ENCODE data around the gene WDR12. TPM values are rescaled to one million over a fixed set of nuclear protein-coding genes. Genes with fewer than 3 reads are reported as not detected.

Gene WDR12
- polyA plus RNA-seq (2011; rRNA removed) (74.3 and 120 TPM in 2 replicates), polyA plus RNA-seq (2017; fragmentation: RNase III; extraction: RNeasy Plus Mini Kit Qiagen cat#74134 plus additional on column Dnase treatment) (47.8 to 57.3 TPM (median 53.6 TPM) in 3 replicates), polyA minus RNA-seq (2011; rRNA and poly(A)+ RNA removed) (14.3 and 14.6 TPM in 2 replicates)
- 15.0 and 15.6 TPM in 2 replicates for polyA plus RNA-seq (2012; cell fraction: cytosol; rRNA removed)
- polyA plus RNA-seq (2012; cell fraction: nucleus; rRNA removed): 7.6 and 10.2 TPM in 2 replicates

GRCh38 chr2:202911512-202912341 is at the start of gene WDR12, which contains the start of gene CARF:
TSS of gene WDR12 (minus strand) at chr2:202911673. CDS start at chr2:202911476, 197 bp downstream.
TSS of gene CARF (plus strand) at chr2:202912275. CDS start at chr2:202941903, 29,628 bp downstream.
- TF ChIP-seq HOXB13 (CRISPR knock-in tag; IDR thresholded peaks at IDR 0.05; ENCODE audit: low read depth) (no peak), CHD2 (IDR thresholded peaks at IDR 0.05; ENCODE audit: low read length, partially characterized antibody) (peak; percentile 31), POLR2A (IDR thresholded peaks at IDR 0.05; ENCODE audit: low read length) (peak; percentile 43), HOXA7 (CRISPR knock-in tag; IDR thresholded peaks at IDR 0.05) (0 out of 2 replicates have a peak, but pooled peaks have one; percentile 58), JUN (IDR thresholded peaks at IDR 0.05) (peak in 1 of 2 experiments; percentile 24; a peak in 1 of 5 replicates), HEYL (CRISPR knock-in tag; IDR thresholded peaks at IDR 0.05) (no peak), PHF8 (IDR thresholded peaks at IDR 0.05; ENCODE audit: borderline replicate concordance, low read depth) (peak; percentile 38; the same call in 1 of the 2 replicates), REST (IDR thresholded peaks at IDR 0.05) (peak; percentile 57), MAX (IDR thresholded peaks at IDR 0.05) (peak; percentile 97), FOSB (CRISPR knock-in tag; IDR thresholded peaks at IDR 0.05) (no peak), KDM1A (IDR thresholded peaks at IDR 0.05; ENCODE audit: low read depth) (no peak), MYC (IDR thresholded peaks at IDR 0.05; ENCODE audit: borderline replicate concordance, low read length) (peak; percentile 92; the same call in 1 of the 2 replicates), KDM5A (IDR thresholded peaks at IDR 0.05) (peak; percentile 59), EHMT2 (IDR thresholded peaks at IDR 0.05; ENCODE audit: low read depth) (no peak)
- POLR2A ChIA-PET: interaction anchor here (0.5 to 0.9 kb wide), 3 partner anchors 90 to 257 kb away, joined by 3 to 6 read pairs (median 3); partner anchors contain the start of gene NBEAL1
- Histone ChIP-seq H3K27ac (peak within 1 kb of the TSS; percentile 86 to 95), H3K4me1 (peaks cover 15% of the 10 kb centered on the region; the same call in 1 of the 3 replicates), H3K4me3 (peak within 1 kb of the TSS; percentile 84), H3K4me2 (peak within 1 kb of the TSS; percentile 81), H3K9me3 (no peaks in the 10 kb centered on the region)
- under 1% methylated on average over 39 of the region's 39 CpGs for WGBS (ENCODE audit: missing lambda C conversion rate)
- CTCF ChIA-PET: interaction anchor here (1.3 to 1.4 kb wide), 2 partner anchors 39 to 41 kb away, joined by 4 read pairs; no protein-coding TSS in a partner anchor
- DNase-seq (ENCODE audit: low read depth in 1 of 2, low spot score in 1 of 2): peak; percentile 87 to 95
- no peak for FAIRE-seq
- peak; percentile 93 to 94 for ATAC-seq

GRCh38 chr2:202960524-202960923 is 49.1 kb upstream of the WDR12 start:
- POLR2A ChIA-PET: no interaction called here
- H3K4me1 ChIP-seq: peaks cover 15% of the 10 kb centered on the region
- FAIRE-seq: no peak
- H3K27ac ChIP-seq: no peak overlapping the region
- CTCF ChIA-PET: no interaction called here
- no peak overlapping the region for H3K4me3 ChIP-seq
- H3K9me3 ChIP-seq: no peaks in the 10 kb centered on the region
- TF ChIP-seq USF2 (IDR thresholded peaks at IDR 0.05): no peak
- TF ChIP-seq POLR2AphosphoS2 (conservative IDR thresholded peaks at IDR 0.05; ENCODE audit: low read length): no peak
- no peak for TF ChIP-seq HMGXB4 (CRISPR knock-in tag; IDR thresholded peaks at IDR 0.05; ENCODE audit: borderline replicate concordance)
- no peak for TF ChIP-seq JUN (IDR thresholded peaks at IDR 0.05)
- no peak for TF ChIP-seq BHLHE40 (IDR thresholded peaks at IDR 0.05; ENCODE audit: low read depth, low read length)
- no peak for TF ChIP-seq CBX8 (IDR thresholded peaks at IDR 0.05)
- no peak for TF ChIP-seq ESRRA (IDR thresholded peaks at IDR 0.05; ENCODE audit: borderline replicate concordance, low read length)
- no peak for DNase-seq (ENCODE audit: low read depth in 1 of 2, low spot score in 1 of 2)
- 92% methylated on average over 6 of the region's 6 CpGs for WGBS (ENCODE audit: missing lambda C conversion rate)
- ATAC-seq: no peak
- no peak overlapping the region for H3K4me2 ChIP-seq

Measured in A549 (cell line).